Measurements from ENCODE around the gene CENPM.

Gene CENPM

GRCh38 chr22:41915786-41916493 lies 31.0 kb downstream of the CENPM start:
- Histone ChIP-seq H3K36me3 (ENCODE audit: insufficient read depth, low read length) (no peaks in the 10 kb centered on the region), H2AFZ (ENCODE audit: low read length) (no peak overlapping the region), H3K4me1 (ENCODE audit: insufficient read depth, low read length, poor library complexity, severe bottlenecking) (peaks cover 12% of the 10 kb centered on the region), H4K20me1 (ENCODE audit: insufficient read depth, low read length, poor library complexity, severe bottlenecking) (no peaks in the 10 kb centered on the region), H3K27me3 (ENCODE audit: insufficient read depth, low read length, poor library complexity, severe bottlenecking) (no peaks in the 10 kb centered on the region), H3K9me3 (ENCODE audit: insufficient read depth, low read depth, low read length) (no peaks in the 10 kb centered on the region), H3K9me2 (replicated peaks; ENCODE audit: low read depth, low read length) (no peaks in the 10 kb centered on the region), H3K4me3 (ENCODE audit: low read length, poor library complexity, severe bottlenecking) (no peak overlapping the region), H3F3A (ENCODE audit: low read depth) (no peaks in the 10 kb centered on the region), H3K79me2 (ENCODE audit: insufficient read depth, low read length) (no peaks in the 10 kb centered on the region), H3K9ac (ENCODE audit: low read depth, low read length, poor library complexity, severe bottlenecking) (no peak overlapping the region), H3K4me2 (ENCODE audit: low read depth, low read length, poor library complexity, severe bottlenecking) (no peak overlapping the region)
- TF ChIP-seq CTCF (conservative IDR thresholded peaks at IDR 0.05; ENCODE audit: low read length) (no peak), EZH2phosphoT487 (IDR thresholded peaks at IDR 0.05; ENCODE audit: borderline replicate concordance) (no peak)

- H2AFZ ChIP-seq (ENCODE audit: low read length), result no peak within 1 kb of the TSS
Observed at GRCh38 chr22:41915035-41915785, 31.7 kb downstream of the CENPM start, which contains the start of gene SHISA8. Gene SHISA8, minus strand, starts transcription at chr22:41915074. Its CDS starts 407 bp downstream, at chr22:41914667.

GRCh38 chr22:41914611-41915034 lies 32.3 kb downstream of the CENPM start:
- Histone ChIP-seq H2AFZ (ENCODE audit: low read length) (no peak overlapping the region), H3K9me3 (ENCODE audit: insufficient read depth, low read depth, low read length) (no peaks in the 10 kb centered on the region), H3K4me2 (ENCODE audit: low read depth, low read length, poor library complexity, severe bottlenecking) (no peak overlapping the region), H3K4me1 (ENCODE audit: insufficient read depth, low read length, poor library complexity, severe bottlenecking) (peaks cover 4% of the 10 kb centered on the region), H3K4me3 (ENCODE audit: low read length, poor library complexity, severe bottlenecking) (no peak overlapping the region), H3K79me2 (ENCODE audit: insufficient read depth, low read length) (no peaks in the 10 kb centered on the region), H4K20me1 (ENCODE audit: insufficient read depth, low read length, poor library complexity, severe bottlenecking) (no peaks in the 10 kb centered on the region), H3K27me3 (ENCODE audit: insufficient read depth, low read length, poor library complexity, severe bottlenecking) (no peaks in the 10 kb centered on the region), H3K9ac (ENCODE audit: low read depth, low read length, poor library complexity, severe bottlenecking) (no peak overlapping the region), H3K36me3 (ENCODE audit: insufficient read depth, low read length) (no peaks in the 10 kb centered on the region), H3F3A (ENCODE audit: low read depth) (no peaks in the 10 kb centered on the region), H3K9me2 (replicated peaks; ENCODE audit: low read depth, low read length) (no peaks in the 10 kb centered on the region)
- TF ChIP-seq EZH2phosphoT487 (IDR thresholded peaks at IDR 0.05; ENCODE audit: borderline replicate concordance), result no peak
- TF ChIP-seq CTCF (conservative IDR thresholded peaks at IDR 0.05; ENCODE audit: low read length), result no peak

More at GRCh38 chr22:41915035-41915785, 31.7 kb downstream of the CENPM start, which contains the start of gene SHISA8:
- TF ChIP-seq CTCF (conservative IDR thresholded peaks at IDR 0.05; ENCODE audit: low read length), result no peak
- TF ChIP-seq EZH2phosphoT487 (IDR thresholded peaks at IDR 0.05; ENCODE audit: borderline replicate concordance), result no peak
- no peaks in the 10 kb centered on the region for H4K20me1 ChIP-seq (ENCODE audit: insufficient read depth, low read length, poor library complexity, severe bottlenecking)
- no peaks in the 10 kb centered on the region for H3K9me2 ChIP-seq (replicated peaks; ENCODE audit: low read depth, low read length)
- no peak within 1 kb of the TSS for H3K4me3 ChIP-seq (ENCODE audit: low read length, poor library complexity, severe bottlenecking)
- H3K4me2 ChIP-seq (ENCODE audit: low read depth, low read length, poor library complexity, severe bottlenecking), result no peak within 1 kb of the TSS
- H3K36me3 ChIP-seq (ENCODE audit: insufficient read depth, low read length), result no peaks in the 10 kb centered on the region
- peaks cover 6% of the 10 kb centered on the region for H3K4me1 ChIP-seq (ENCODE audit: insufficient read depth, low read length, poor library complexity, severe bottlenecking)
- no peaks in the 10 kb centered on the region for H3K79me2 ChIP-seq (ENCODE audit: insufficient read depth, low read length)
- H3K9ac ChIP-seq (ENCODE audit: low read depth, low read length, poor library complexity, severe bottlenecking), result no peak within 1 kb of the TSS
- H3F3A ChIP-seq (ENCODE audit: low read depth), result no peaks in the 10 kb centered on the region
- no peaks in the 10 kb centered on the region for H3K27me3 ChIP-seq (ENCODE audit: insufficient read depth, low read length, poor library complexity, severe bottlenecking)
- H3K9me3 ChIP-seq (ENCODE audit: insufficient read depth, low read depth, low read length), result no peaks in the 10 kb centered on the region
